ENCODE data around the gene BICD1.

DNA sequence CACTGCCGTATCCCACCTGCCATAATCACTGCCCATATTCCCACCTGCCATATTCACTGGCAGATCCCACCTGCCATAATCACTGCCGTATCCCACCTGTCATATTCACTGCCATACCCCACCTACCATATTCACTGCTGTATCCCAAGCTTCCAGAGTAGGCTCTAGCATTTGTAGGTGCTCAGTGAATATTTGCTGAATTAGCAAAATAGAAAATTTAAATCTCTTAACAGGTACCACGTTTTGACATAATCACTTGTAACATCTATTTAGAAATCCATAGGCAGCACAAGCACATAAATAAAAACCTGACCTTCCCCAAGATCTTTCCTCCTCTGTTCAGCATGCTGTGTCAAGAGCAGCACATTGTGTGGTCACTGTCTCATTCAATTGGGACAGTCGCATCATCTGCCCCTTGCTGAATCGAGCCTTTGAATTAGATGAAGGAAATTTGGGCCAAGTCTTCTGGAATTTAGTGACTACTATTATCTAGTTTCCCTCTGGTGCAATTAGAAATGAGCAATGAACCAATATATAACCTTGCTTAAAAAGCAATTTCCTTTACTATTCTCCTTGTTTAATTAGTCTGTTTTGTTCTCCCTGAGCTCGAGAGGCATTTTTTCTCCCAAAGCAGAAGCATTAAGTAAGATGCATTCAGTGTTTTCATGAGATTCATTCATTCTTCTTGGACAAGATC, 147.8 kb downstream of the BICD1 start:
- TF ChIP-seq, protein P1, sequence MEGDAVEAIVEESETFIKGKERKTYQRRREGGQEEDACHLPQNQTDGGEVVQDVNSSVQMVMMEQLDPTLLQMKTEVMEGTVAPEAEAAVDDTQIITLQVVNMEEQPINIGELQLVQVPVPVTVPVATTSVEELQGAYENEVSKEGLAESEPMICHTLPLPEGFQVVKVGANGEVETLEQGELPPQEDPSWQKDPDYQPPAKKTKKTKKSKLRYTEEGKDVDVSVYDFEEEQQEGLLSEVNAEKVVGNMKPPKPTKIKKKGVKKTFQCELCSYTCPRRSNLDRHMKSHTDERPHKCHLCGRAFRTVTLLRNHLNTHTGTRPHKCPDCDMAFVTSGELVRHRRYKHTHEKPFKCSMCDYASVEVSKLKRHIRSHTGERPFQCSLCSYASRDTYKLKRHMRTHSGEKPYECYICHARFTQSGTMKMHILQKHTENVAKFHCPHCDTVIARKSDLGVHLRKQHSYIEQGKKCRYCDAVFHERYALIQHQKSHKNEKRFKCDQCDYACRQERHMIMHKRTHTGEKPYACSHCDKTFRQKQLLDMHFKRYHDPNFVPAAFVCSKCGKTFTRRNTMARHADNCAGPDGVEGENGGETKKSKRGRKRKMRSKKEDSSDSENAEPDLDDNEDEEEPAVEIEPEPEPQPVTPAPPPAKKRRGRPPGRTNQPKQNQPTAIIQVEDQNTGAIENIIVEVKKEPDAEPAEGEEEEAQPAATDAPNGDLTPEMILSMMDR (IDR thresholded peaks at IDR 0.05; ENCODE audit: low read depth, low read length, missing input control), result no peak
- TF ChIP-seq RAD21 (IDR thresholded peaks at IDR 0.05) (no peak), JUND (IDR thresholded peaks at IDR 0.05) (no peak)
- TF ChIP-seq, protein P2, sequence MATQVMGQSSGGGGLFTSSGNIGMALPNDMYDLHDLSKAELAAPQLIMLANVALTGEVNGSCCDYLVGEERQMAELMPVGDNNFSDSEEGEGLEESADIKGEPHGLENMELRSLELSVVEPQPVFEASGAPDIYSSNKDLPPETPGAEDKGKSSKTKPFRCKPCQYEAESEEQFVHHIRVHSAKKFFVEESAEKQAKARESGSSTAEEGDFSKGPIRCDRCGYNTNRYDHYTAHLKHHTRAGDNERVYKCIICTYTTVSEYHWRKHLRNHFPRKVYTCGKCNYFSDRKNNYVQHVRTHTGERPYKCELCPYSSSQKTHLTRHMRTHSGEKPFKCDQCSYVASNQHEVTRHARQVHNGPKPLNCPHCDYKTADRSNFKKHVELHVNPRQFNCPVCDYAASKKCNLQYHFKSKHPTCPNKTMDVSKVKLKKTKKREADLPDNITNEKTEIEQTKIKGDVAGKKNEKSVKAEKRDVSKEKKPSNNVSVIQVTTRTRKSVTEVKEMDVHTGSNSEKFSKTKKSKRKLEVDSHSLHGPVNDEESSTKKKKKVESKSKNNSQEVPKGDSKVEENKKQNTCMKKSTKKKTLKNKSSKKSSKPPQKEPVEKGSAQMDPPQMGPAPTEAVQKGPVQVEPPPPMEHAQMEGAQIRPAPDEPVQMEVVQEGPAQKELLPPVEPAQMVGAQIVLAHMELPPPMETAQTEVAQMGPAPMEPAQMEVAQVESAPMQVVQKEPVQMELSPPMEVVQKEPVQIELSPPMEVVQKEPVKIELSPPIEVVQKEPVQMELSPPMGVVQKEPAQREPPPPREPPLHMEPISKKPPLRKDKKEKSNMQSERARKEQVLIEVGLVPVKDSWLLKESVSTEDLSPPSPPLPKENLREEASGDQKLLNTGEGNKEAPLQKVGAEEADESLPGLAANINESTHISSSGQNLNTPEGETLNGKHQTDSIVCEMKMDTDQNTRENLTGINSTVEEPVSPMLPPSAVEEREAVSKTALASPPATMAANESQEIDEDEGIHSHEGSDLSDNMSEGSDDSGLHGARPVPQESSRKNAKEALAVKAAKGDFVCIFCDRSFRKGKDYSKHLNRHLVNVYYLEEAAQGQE (IDR thresholded peaks at IDR 0.05), result no peak
- TF ChIP-seq, protein P3, sequence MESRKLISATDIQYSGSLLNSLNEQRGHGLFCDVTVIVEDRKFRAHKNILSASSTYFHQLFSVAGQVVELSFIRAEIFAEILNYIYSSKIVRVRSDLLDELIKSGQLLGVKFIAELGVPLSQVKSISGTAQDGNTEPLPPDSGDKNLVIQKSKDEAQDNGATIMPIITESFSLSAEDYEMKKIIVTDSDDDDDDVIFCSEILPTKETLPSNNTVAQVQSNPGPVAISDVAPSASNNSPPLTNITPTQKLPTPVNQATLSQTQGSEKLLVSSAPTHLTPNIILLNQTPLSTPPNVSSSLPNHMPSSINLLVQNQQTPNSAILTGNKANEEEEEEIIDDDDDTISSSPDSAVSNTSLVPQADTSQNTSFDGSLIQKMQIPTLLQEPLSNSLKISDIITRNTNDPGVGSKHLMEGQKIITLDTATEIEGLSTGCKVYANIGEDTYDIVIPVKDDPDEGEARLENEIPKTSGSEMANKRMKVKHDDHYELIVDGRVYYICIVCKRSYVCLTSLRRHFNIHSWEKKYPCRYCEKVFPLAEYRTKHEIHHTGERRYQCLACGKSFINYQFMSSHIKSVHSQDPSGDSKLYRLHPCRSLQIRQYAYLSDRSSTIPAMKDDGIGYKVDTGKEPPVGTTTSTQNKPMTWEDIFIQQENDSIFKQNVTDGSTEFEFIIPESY (IDR thresholded peaks at IDR 0.05), result no peak
- TF ChIP-seq, protein P4, sequence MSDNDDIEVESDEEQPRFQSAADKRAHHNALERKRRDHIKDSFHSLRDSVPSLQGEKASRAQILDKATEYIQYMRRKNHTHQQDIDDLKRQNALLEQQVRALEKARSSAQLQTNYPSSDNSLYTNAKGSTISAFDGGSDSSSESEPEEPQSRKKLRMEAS (IDR thresholded peaks at IDR 0.05), result no peak
